Endodermal cell (in vitro differentiated cells): ENCODE data around the gene MLST8. TPM values are rescaled to one million over a fixed set of nuclear protein-coding genes. Genes with fewer than 3 reads are reported as not detected.

Experiments
- DNase-seq: peaks from one replicate; pipeline ENCODE4 v3.0.0-alpha.2; 2017
- H3K27ac ChIP-seq: 2 replicates; pipeline ENCODE4 v1.5.1; 2013; ENCODE audit warnings: mild to moderate bottlenecking, low read depth, low read length, moderate library complexity
- H3K27me3 ChIP-seq: 2 replicates; pipeline ENCODE4 v1.6.1; 2013; ENCODE audit warnings: mild to moderate bottlenecking, low read length, moderate library complexity; ENCODE audit not compliant: insufficient read depth, control insufficient read depth, poor library complexity, severe bottlenecking
- H3K36me3 ChIP-seq: 2 replicates; pipeline ENCODE4 v1.7.0; 2013; ENCODE audit warnings: mild to moderate bottlenecking, low read length, moderate library complexity; ENCODE audit not compliant: control insufficient read depth, insufficient read depth
- H3K4me1 ChIP-seq: one replicate; pipeline ENCODE4 v1.7.0; 2013; ENCODE audit warnings: low read length; ENCODE audit not compliant: control insufficient read depth, insufficient read depth
- H3K4me3 ChIP-seq: 2 replicates; pipeline ENCODE4 v1.5.1; 2013; ENCODE audit warnings: mild to moderate bottlenecking, low read length, moderate library complexity
- H3K9ac ChIP-seq: 2 replicates; pipeline ENCODE4 v1.6.1; 2013; ENCODE audit warnings: mild to moderate bottlenecking, low read length, moderate library complexity; ENCODE audit not compliant: poor library complexity, severe bottlenecking; ENCODE audit errors: extremely low read depth
- H3K9me3 ChIP-seq: 2 replicates; pipeline ENCODE4 v1.6.1; 2013; ENCODE audit warnings: mild to moderate bottlenecking, low read length, moderate library complexity; ENCODE audit not compliant: control insufficient read depth
- H3K27ac Mint-ChIP-seq: 2 replicates; pipeline ENCODE4 v1.8.0; 2020; ENCODE audit warnings: mixed read lengths
- H3K27me3 Mint-ChIP-seq: 2 replicates; pipeline ENCODE4 v1.8.0; 2021; ENCODE audit warnings: mild to moderate bottlenecking, mixed read lengths; ENCODE audit not compliant: insufficient read depth
- H3K36me3 Mint-ChIP-seq: 2 replicates; pipeline ENCODE4 v1.8.0; 2020; ENCODE audit warnings: low read depth, mixed read lengths
- H3K4me1 Mint-ChIP-seq: 2 replicates; pipeline ENCODE4 v1.8.0; 2020; ENCODE audit warnings: mixed read lengths
- H3K4me3 Mint-ChIP-seq: 2 replicates; pipeline ENCODE4 v1.8.0; 2020; ENCODE audit warnings: mild to moderate bottlenecking, moderate library complexity, mixed read lengths
- H3K9me3 Mint-ChIP-seq: 2 replicates; pipeline ENCODE4 v1.8.0; 2020; ENCODE audit warnings: mild to moderate bottlenecking, mixed read lengths
- WGBS, 2 experiments: methylation state at CpG; one replicate each; pipeline versions ENCODE4 v1.1.5 to v1.1.7; 2013; ENCODE audit warnings: missing lambda C conversion rate in 2 of 2, mixed read lengths in 1 of 2; ENCODE audit not compliant: insufficient coverage in 1 of 2, insufficient read length in 1 of 2; 5-methylcytosine and 5-hydroxymethylcytosine counted together
- total RNA-seq, 2 donors: library from RNA; stranded (reverse); fragmentation: NEBNext Ultra II Directional in 1 of 2; extraction: Animal tissue kit (Norgen Biotek cat#: 25700) in 1 of 2; gene quantifications; 2 replicates in 1 of 2; 3 replicates in 1 of 2; pipeline ENCODE4 v1.2.1, GENCODE V29; 2021
- TF ChIP-seq, protein P1 (sequence below): fragments of 200-600 bp; sonication (generic); conservative IDR thresholded peaks from 2 replicates; pipeline ENCODE4 v1.5.0; 2021; ENCODE audit warnings: antibody characterized with exemption, mild to moderate bottlenecking

Gene MLST8
- total RNA-seq, 2 donors from 2014 or later, result 60.3 to 70.8 TPM

GRCh38 chr16:2243031-2243528 is 37.8 kb downstream of the MLST8 start:
- peaks cover 48% of the 10 kb centered on the region for H3K36me3 ChIP-seq
- H3K4me1 ChIP-seq, result no peaks in the 10 kb centered on the region
- H3K9me3 Mint-ChIP-seq, result no peaks in the 10 kb centered on the region
- TF ChIP-seq, protein P1, sequence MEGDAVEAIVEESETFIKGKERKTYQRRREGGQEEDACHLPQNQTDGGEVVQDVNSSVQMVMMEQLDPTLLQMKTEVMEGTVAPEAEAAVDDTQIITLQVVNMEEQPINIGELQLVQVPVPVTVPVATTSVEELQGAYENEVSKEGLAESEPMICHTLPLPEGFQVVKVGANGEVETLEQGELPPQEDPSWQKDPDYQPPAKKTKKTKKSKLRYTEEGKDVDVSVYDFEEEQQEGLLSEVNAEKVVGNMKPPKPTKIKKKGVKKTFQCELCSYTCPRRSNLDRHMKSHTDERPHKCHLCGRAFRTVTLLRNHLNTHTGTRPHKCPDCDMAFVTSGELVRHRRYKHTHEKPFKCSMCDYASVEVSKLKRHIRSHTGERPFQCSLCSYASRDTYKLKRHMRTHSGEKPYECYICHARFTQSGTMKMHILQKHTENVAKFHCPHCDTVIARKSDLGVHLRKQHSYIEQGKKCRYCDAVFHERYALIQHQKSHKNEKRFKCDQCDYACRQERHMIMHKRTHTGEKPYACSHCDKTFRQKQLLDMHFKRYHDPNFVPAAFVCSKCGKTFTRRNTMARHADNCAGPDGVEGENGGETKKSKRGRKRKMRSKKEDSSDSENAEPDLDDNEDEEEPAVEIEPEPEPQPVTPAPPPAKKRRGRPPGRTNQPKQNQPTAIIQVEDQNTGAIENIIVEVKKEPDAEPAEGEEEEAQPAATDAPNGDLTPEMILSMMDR, result peak; percentile 61
- peaks cover 2% of the 10 kb centered on the region for H3K27me3 Mint-ChIP-seq
- no peak overlapping the region for H3K27ac ChIP-seq
- H3K27ac Mint-ChIP-seq, result no peak overlapping the region
- H3K9me3 ChIP-seq, result no peaks in the 10 kb centered on the region
- peaks cover 3% of the 10 kb centered on the region for H3K27me3 ChIP-seq
- no peak overlapping the region for H3K4me3 ChIP-seq
- peak; percentile 84 for DNase-seq
- H3K36me3 Mint-ChIP-seq, result peaks cover 42% of the 10 kb centered on the region
- WGBS, 2 experiments, result 97 to 98% methylated on average over 14 to 19 of the region's 19 CpGs
- no peak overlapping the region for H3K9ac ChIP-seq
- H3K4me1 Mint-ChIP-seq, result no peaks in the 10 kb centered on the region
- H3K4me3 Mint-ChIP-seq, result no peak overlapping the region

DNA sequence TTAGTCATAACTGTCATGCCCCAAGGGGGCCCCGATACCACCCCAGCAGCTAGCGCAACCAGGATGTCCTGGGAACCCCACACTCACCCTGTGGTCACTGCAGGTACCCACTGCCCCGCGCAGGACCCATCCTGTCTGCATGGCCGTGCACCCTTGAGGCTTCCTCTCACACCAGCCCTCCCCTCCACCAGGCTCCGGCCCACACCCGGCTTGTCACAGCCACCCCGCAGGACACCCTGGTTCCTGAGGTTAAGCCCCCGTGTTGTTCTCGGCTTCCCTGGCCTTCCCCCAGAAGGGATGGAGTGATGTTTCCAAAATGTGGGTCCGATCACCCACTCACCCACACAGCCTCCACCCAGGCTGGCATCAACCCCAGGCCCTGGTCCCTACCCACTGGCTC is 38.5 kb downstream of the MLST8 start:
- Histone ChIP-seq H3K9ac (no peak overlapping the region), H3K4me3 (no peak overlapping the region), H3K4me1 (no peaks in the 10 kb centered on the region), H3K27me3 (no peaks in the 10 kb centered on the region), H3K36me3 (peaks cover 53% of the 10 kb centered on the region), H3K27ac (no peak overlapping the region), H3K9me3 (no peaks in the 10 kb centered on the region)
- TF ChIP-seq, protein P1, result no peak
- Mint-ChIP-seq H3K4me3 (no peak overlapping the region), H3K36me3 (peaks cover 46% of the 10 kb centered on the region), H3K27me3 (no peaks in the 10 kb centered on the region), H3K9me3 (no peaks in the 10 kb centered on the region), H3K4me1 (no peaks in the 10 kb centered on the region), H3K27ac (no peak overlapping the region)
- no peak for DNase-seq
- 95% methylated on average over 11 of the region's 11 CpGs; no CpG with 5 or more reads in 1 of the 2 experiments for WGBS, 2 experiments

- no peak overlapping the region for H3K4me3 ChIP-seq
- H3K4me1 Mint-ChIP-seq, result no peaks in the 10 kb centered on the region
- H3K27me3 Mint-ChIP-seq, result no peaks in the 10 kb centered on the region
- peaks cover 56% of the 10 kb centered on the region for H3K36me3 ChIP-seq
- H3K4me3 Mint-ChIP-seq, result no peak overlapping the region
- WGBS, 2 experiments, result 94 to 97% methylated on average over 10 to 17 of the region's 17 CpGs
- TF ChIP-seq, protein P1, result peak; percentile 57
- H3K36me3 Mint-ChIP-seq, result peaks cover 48% of the 10 kb centered on the region
- H3K27me3 ChIP-seq, result no peaks in the 10 kb centered on the region
- H3K9ac ChIP-seq, result no peak overlapping the region
- no peak overlapping the region for H3K27ac ChIP-seq
- H3K9me3 ChIP-seq, result no peaks in the 10 kb centered on the region
- H3K9me3 Mint-ChIP-seq, result no peaks in the 10 kb centered on the region
- no peaks in the 10 kb centered on the region for H3K4me1 ChIP-seq
- DNase-seq, result no peak
- H3K27ac Mint-ChIP-seq, result no peak overlapping the region
Observed at GRCh38 chr16:2244301-2244700, 39.0 kb downstream of the MLST8 start.
